Measurements from ENCODE around the gene LILRB2.

- TF ChIP-seq CTCF (IDR thresholded peaks at IDR 0.05) = no peak
- no peak for TF ChIP-seq POLR2A (IDR thresholded peaks at IDR 0.05)
- TF ChIP-seq EP300 (IDR thresholded peaks at IDR 0.05) = no peak
Observed at GRCh38 chr19:54273821-54274220, 7.1 kb downstream of the LILRB2 start.
